HG02798 (cell line): ENCODE results near the gene NKPD1.

Source experiments
- ATAC-seq: cut with Tn5 transposase; IDR thresholded peaks from one replicate; pipeline ENCODE4 v1.9.1; 2021; ENCODE audit warnings: mild to moderate bottlenecking; ENCODE audit not compliant: unreplicated experiment, poor library complexity

The NKPD1 gene

GRCh38 chr19:45122832-45123231 is 38.0 kb downstream of the NKPD1 start:
- no peak for ATAC-seq

- no peak for ATAC-seq
Measured at GRCh38 chr19:45121827-45122345, 38.9 kb downstream of the NKPD1 start.

- no peak for ATAC-seq
Measured at GRCh38 chr19:45119582-45119981, 41.2 kb downstream of the NKPD1 start.

GRCh38 chr19:45118591-45119355 is 42.0 kb downstream of the NKPD1 start:
- peak; percentile 63 for ATAC-seq

GRCh38 chr19:45118106-45118505 is 42.7 kb downstream of the NKPD1 start:
- ATAC-seq, result no peak

GRCh38 chr19:45117671-45118070 is 43.1 kb downstream of the NKPD1 start:
- ATAC-seq, result peak; percentile 2

- peak; percentile 33 for ATAC-seq
Measured at GRCh38 chr19:45117167-45117594, 43.6 kb downstream of the NKPD1 start.

GRCh38 chr19:45115809-45116615 is 44.8 kb downstream of the NKPD1 start:
- ATAC-seq, result no peak

GRCh38 chr19:45114116-45114515 is 46.7 kb downstream of the NKPD1 start:
- no peak for ATAC-seq

GRCh38 chr19:45113628-45114027 is 47.2 kb downstream of the NKPD1 start:
- ATAC-seq, result no peak

- no peak for ATAC-seq
Measured at GRCh38 chr19:45112111-45112827, 48.5 kb downstream of the NKPD1 start.
